Suppressor macrophage treated with lipopolysaccharide for 4 hours (primary cell): ENCODE measurements around the gene ASMTL.
"Not testable (repeated sequence)": the region's sequence is repeated elsewhere in the genome, so short reads cannot be mapped to it uniquely, and the experiment has no call there.

Experiments used
- DNase-seq: peaks from one replicate; pipeline ENCODE4 v3.0.0-alpha.2; 2020

ASMTL gene

GRCh38 chrX:1481636-1482529 lies 29.2 kb upstream of the ASMTL start:
- peak; percentile 92 for DNase-seq

DNA sequence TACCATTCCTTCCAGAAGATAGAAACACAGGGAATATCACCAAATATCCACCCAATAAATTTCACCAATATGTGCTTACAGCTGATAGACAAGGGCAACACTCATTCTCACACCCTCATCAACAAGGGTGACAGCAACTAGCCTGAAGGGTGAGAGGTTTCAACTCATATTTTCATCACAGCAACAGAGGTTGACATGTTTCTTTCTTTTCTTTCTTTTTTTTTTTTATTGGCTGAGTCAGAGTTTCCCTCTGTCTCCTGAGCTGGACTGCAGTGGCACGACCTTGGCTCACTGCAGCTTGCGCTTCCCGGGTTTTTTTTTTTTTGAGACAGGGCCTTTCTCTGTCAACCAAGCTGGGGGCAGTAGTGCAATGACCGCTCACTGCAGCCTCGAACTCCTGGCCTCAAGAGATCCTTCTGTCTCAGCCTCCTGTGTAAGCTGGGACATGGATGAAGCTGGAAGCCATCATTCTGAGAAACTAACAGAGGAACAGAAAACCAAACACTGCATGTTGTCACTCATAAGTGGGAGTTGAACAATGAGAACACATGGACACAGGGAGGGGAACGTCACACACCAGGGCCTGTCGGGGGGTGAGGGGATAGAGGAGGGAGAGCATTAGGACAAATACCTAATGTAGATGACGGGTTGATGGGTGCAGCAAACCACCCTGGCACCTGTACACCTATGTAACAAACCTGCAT lies 27.5 kb upstream of the ASMTL start:
- DNase-seq: peak; percentile 35

GRCh38 chrX:1477801-1478458 lies 25.2 kb upstream of the ASMTL start:
- no peak for DNase-seq

DNA sequence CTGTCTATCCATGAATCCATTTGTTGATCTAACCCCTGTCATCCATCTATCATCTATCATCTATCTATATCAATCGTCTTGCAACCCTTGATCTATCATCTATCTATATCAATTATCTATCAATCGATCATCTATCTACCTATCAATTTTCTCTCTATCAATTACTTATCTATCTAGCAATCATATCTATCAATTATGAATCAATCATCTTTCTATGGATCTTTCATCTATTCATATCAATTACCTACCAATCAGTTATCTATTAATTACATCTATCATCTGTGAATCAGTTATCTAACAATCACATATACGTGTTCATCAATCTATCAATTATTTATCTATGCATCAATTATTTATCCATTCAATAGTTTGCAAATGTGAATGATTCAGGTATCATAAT lies 24.5 kb upstream of the ASMTL start:
- DNase-seq: no peak

GRCh38 chrX:1476682-1477081 lies 24.0 kb upstream of the ASMTL start:
- no peak for DNase-seq

GRCh38 chrX:1475881-1476280 lies 23.2 kb upstream of the ASMTL start:
- DNase-seq: no peak

- no peak for DNase-seq
These were observed 22.8 kb upstream of the ASMTL start for GRCh38 chrX:1475481-1475880.

DNA sequence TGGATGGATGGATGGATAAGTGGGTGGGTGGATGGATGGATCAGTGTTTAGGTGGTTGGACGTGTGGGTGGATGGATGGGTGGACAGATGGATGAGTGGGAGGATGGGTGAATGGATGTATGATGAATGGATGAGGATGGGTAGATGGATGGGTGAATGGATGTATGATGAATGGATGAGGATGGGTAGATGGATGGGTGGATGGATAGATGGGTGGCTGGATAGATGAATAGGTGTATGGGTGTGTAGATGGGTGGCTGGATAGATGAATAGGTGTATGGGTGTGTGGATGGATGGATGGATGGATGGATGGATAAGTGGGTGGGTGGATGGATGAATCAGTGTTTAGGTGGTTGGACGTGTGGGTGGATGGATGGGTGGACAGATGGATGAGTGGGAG lies 21.9 kb upstream of the ASMTL start:
- DNase-seq: not testable (repeated sequence)

DNA sequence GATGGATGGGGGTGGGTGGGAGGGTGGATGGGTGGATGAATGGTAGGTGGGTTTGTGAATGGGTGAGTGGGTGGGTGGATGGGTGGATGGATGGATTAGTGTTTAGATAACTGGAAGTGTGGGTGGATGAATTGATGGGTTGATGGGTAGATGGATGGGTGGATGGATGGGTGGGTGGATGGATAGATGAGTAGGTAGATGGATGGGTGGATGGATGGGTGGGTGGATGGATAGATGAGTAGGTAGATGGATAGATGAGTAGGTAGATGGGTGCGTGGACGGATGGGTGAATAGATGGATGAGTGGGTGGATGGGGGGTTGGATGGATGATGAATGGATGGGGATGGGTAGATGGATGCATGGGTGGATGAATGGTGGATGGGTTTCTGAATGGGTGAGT lies 20.3 kb upstream of the ASMTL start:
- no peak for DNase-seq

GRCh38 chrX:1468250-1468772 lies 15.6 kb upstream of the ASMTL start:
- peak; percentile 23 for DNase-seq

DNA sequence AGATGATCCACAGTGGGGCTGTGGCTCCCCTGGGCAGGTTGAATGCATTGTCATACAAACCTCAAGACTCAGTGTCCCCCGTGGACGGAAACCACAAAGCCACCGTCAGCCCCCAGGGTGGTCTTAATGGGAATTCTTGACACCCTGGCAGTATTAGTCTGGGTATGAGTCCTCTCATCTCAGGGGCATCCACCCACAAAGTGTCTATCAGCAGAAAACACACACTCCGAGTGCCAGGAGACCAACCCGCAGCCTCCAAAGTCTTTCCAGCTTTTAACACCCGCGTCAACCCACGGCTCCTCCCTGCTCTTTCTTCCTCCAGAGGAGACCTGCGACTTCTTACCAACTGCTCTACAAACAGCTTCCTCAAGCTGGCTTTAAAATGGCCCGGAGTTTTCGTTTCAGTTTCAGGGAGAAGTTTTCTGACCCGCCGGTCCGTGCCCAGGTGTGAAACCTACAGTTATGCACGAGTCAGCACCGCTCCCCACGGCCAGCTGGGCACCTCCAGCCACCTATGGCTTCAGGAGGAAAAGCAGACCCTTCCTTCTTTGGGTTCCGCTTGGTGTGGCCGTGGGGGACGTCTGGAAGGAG lies 14.4 kb upstream of the ASMTL start:
- peak; percentile 63 for DNase-seq

- DNase-seq: no peak
These were observed 13.5 kb upstream of the ASMTL start for GRCh38 chrX:1466232-1466661.

- DNase-seq: no peak
These were observed 12.8 kb upstream of the ASMTL start for GRCh38 chrX:1465286-1466231.

DNA sequence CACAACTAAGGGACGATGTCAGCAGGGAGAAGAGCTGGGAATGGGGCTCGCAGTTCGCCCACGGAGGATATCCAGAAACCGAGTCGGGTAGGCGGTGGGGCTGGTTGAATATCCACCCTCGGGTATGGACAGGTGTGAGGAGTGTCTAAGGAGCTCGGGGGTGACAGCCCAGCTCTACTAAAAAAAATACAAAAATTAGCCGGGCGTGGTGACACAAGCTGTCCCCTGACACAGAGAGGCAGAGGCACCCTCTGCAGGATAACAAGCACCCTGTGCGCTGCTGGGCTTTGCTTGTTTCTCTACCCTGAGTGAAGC lies 12.2 kb upstream of the ASMTL start:
- no peak for DNase-seq

- no peak for DNase-seq
These were observed 11.6 kb upstream of the ASMTL start for GRCh38 chrX:1464041-1464970.

- no peak for DNase-seq
These were observed 10.9 kb upstream of the ASMTL start for GRCh38 chrX:1463581-1463980.

- no peak for DNase-seq
These were observed 10.0 kb upstream of the ASMTL start for GRCh38 chrX:1462596-1463251.

GRCh38 chrX:1462110-1462509 lies 9.4 kb upstream of the ASMTL start:
- no peak for DNase-seq

DNA sequence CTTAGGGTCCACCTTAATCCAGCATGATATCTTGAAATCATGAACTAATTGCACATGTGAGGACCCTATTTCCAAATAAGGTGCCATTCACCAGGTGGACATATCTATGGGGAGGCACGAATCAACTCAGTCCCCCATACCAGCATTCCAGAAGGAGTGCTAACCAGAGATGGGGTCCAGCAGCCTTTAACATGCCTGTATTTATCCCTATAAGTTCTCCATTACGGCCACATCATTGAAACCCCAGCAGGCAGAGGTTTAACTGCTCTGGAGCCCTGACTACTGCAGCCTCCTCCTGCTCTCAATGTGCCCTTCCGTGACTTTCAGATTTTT lies 3.2 kb upstream of the ASMTL start:
- DNase-seq: no peak
